Naive thymus-derived CD4-positive, alpha-beta T cell (primary cell): Measurements from ENCODE around the gene SLC48A1. TPM values are rescaled to one million over a fixed set of nuclear protein-coding genes. Genes with fewer than 3 reads are reported as not detected.

ENCODE experiments used
- ATAC-seq: fragments of 150-1000 bp; cut with Tn5 transposase; 2 replicates; pipeline ENCODE4 v1.10.0; 2021; ENCODE audit warnings: mild to moderate bottlenecking, moderate library complexity
- CTCF ChIA-PET: fragments of 350-600 bp; sonication (Branson Sonifier 250); formaldehyde crosslinking; loops from one replicate; lab custom pipeline; 2021; ENCODE audit warnings: antibody characterized with exemption; lab: Charles Lee
- POLR2A ChIA-PET: fragments of 350-600 bp; sonication (Branson Sonifier 250); formaldehyde crosslinking; loops from one replicate; lab custom pipeline; 2021; ENCODE audit warnings: antibody characterized with exemption, inconsistent platforms; lab: Charles Lee
- DNase-seq, 9 donors: peaks; one replicate each; pipeline versions ENCODE4 v3.0.0 to v3.0.0-alpha.2; 2020 to 2022; ENCODE audit warnings: mixed read lengths in 1 of 9
- H3K27ac ChIP-seq: one replicate; pipeline ENCODE4 v1.7.0; 2013; ENCODE audit warnings: mild to moderate bottlenecking, low read depth, low read length, moderate library complexity
- H3K27me3 ChIP-seq, 2 donors: one replicate each; pipeline ENCODE4 v1.7.0; 2013; ENCODE audit warnings: low read length in 2 of 2, mild to moderate bottlenecking in 2 of 2, moderate library complexity in 2 of 2; ENCODE audit not compliant: control insufficient read depth in 2 of 2, insufficient read depth in 2 of 2
- H3K36me3 ChIP-seq, 3 experiments: 1 replicate in 2 of 3; 2 replicates in 1 of 3; pipeline ENCODE4 v1.7.0; 2013; ENCODE audit warnings: low read length in 3 of 3, mild to moderate bottlenecking in 3 of 3, moderate library complexity in 1 of 3; ENCODE audit not compliant: insufficient read depth in 3 of 3, control insufficient read depth in 2 of 3
- H3K4me1 ChIP-seq, 2 donors: one replicate each; pipeline ENCODE4 v1.7.0; 2013; ENCODE audit warnings: low read length in 2 of 2, mild to moderate bottlenecking in 2 of 2, moderate library complexity in 1 of 2; ENCODE audit not compliant: control insufficient read depth in 2 of 2, insufficient read depth in 2 of 2
- H3K4me3 ChIP-seq: 2 replicates; pipeline ENCODE4 v1.7.0; 2013; ENCODE audit warnings: mild to moderate bottlenecking, low read length
- H3K9me3 ChIP-seq, 3 experiments: 1 replicate in 2 of 3; 2 replicates in 1 of 3; pipeline ENCODE4 v1.7.0; 2013; ENCODE audit warnings: low read length in 3 of 3; ENCODE audit not compliant: control insufficient read depth in 2 of 3
- H3K27ac Mint-ChIP-seq, 9 donors: one replicate each; pipeline ENCODE4 v1.8.0; 2020 to 2022; ENCODE audit warnings: mixed read lengths in 9 of 9, mild to moderate bottlenecking in 8 of 9, moderate library complexity in 5 of 9, inconsistent platforms in 2 of 9
- H3K27me3 Mint-ChIP-seq, 5 donors: one replicate each; pipeline ENCODE4 v1.8.0; 2021 to 2022; ENCODE audit warnings: mixed read lengths in 5 of 5, mild to moderate bottlenecking in 1 of 5
- H3K36me3 Mint-ChIP-seq, 5 donors: one replicate each; pipeline ENCODE4 v1.8.0; 2020 to 2022; ENCODE audit warnings: mixed read lengths in 5 of 5, mild to moderate bottlenecking in 3 of 5, inconsistent platforms in 1 of 5
- H3K4me1 Mint-ChIP-seq, 7 donors: one replicate each; pipeline ENCODE4 v1.8.0; 2020 to 2022; ENCODE audit warnings: mixed read lengths in 7 of 7, mild to moderate bottlenecking in 3 of 7, inconsistent platforms in 1 of 7
- H3K4me3 Mint-ChIP-seq, 10 donors: one replicate each; pipeline ENCODE4 v1.8.0; 2020 to 2022; ENCODE audit warnings: mild to moderate bottlenecking in 10 of 10, mixed read lengths in 10 of 10, moderate library complexity in 6 of 10, inconsistent platforms in 2 of 10
- H3K9me3 Mint-ChIP-seq, 11 donors: one replicate each; pipeline ENCODE4 v1.8.0; 2020 to 2022; ENCODE audit warnings: mixed read lengths in 11 of 11, mild to moderate bottlenecking in 4 of 11, inconsistent platforms in 1 of 11, moderate library complexity in 1 of 11
- intact Hi-C, 2 donors: fragments of 100-400 bp; cut with micrococcal nuclease; formaldehyde crosslinking; loops; one replicate each; pipeline ENCODE4 v1.15.1; 2023
- polyA plus RNA-seq, 2 donors: library from polyadenylated mRNA; unstranded; fragments of 300-500 nt; fragmentation: Illumina TruSeq; gene quantifications; one replicate each; pipeline ENCODE4 v1.2.3, GENCODE V29; 2021
- total RNA-seq, 6 experiments: library from RNA in 5 of 6; stranded (reverse) in 5 of 6; gene quantifications; 1 replicate in 5 of 6; 2 replicates in 1 of 6; pipeline ENCODE4 v1.2.3 and lab custom pipeline; 2021 to 2026

SLC48A1 gene
- total and polyA plus RNA-seq, 7 experiments from 2014 or later: 6.7 to 15.6 (median 12.5) TPM

DNA sequence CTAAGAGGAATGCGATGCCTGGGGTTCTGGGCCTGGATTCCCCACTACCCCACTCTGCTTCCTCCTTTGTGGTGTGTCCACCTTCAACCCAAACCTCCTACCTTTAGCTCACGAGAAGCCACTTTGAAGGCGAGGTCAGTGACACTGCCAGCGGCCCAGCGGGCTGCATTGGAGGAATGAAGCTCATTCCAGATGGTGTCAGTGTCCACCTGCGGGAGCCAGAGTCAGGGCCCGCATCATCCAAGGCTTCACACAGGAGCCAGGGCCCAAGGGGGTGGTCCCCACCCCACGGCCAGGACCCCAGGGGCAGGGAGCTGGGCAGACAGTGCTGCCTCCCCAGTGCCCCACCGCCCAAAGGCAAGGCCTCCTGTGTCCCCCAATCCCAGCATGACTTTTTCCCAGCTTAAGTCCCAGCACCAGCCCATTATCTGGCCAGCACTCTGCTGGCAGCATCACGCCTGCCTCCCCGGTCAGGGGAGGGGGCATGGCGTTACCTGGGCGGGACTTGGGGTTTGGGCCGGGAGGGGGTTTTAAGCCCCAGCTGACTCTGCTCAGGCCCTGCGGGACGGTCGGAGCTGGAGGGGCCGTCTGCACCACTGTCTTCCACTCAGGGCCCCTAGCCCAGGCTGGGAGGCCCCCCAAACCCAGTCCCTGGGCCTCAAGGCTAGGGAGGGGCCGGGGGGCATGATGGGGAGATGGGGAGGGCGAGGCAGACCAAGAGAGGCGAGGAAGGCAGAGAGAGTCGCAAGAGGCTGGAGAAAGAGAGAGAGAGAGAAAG, 16.9 kb downstream of the SLC48A1 start:
- POLR2A ChIA-PET: interaction anchor here (1.1 to 1.6 kb wide), 2 partner anchors 12 to 15 kb away, joined by 4 to 5 read pairs; no protein-coding TSS in a partner anchor
- peaks cover 0 to 12% (median 4%) of the 10 kb centered on the region in 7 donors for H3K4me1 Mint-ChIP-seq
- H3K9me3 Mint-ChIP-seq: no peaks in the 10 kb centered on the region
- Histone ChIP-seq H3K36me3 (peaks cover 6 to 100% (median 60%) of the 10 kb centered on the region in 3 experiments), H3K27me3 (no peaks in the 10 kb centered on the region), H3K4me1 (no peaks in the 10 kb centered on the region), H3K9me3 (no peaks in the 10 kb centered on the region), H3K27ac (no peak overlapping the region), H3K4me3 (no peak overlapping the region)
- intact Hi-C loops: no loop called here
- ATAC-seq: no peak
- CTCF ChIA-PET: interaction anchor here (0.8 to 1.5 kb wide), 4 partner anchors 12 to 49 kb away, joined by 3 to 4 read pairs (median 4); no protein-coding TSS in a partner anchor
- DNase-seq: no peak
- peak overlapping the region in 3 of 9 donors; percentile 31 to 73 (median 42) for H3K27ac Mint-ChIP-seq
- H3K4me3 Mint-ChIP-seq: no peak overlapping the region
- no peaks in the 10 kb centered on the region for H3K27me3 Mint-ChIP-seq
- H3K36me3 Mint-ChIP-seq: peaks cover 17 to 60% (median 27%) of the 10 kb centered on the region in 5 donors

DNA sequence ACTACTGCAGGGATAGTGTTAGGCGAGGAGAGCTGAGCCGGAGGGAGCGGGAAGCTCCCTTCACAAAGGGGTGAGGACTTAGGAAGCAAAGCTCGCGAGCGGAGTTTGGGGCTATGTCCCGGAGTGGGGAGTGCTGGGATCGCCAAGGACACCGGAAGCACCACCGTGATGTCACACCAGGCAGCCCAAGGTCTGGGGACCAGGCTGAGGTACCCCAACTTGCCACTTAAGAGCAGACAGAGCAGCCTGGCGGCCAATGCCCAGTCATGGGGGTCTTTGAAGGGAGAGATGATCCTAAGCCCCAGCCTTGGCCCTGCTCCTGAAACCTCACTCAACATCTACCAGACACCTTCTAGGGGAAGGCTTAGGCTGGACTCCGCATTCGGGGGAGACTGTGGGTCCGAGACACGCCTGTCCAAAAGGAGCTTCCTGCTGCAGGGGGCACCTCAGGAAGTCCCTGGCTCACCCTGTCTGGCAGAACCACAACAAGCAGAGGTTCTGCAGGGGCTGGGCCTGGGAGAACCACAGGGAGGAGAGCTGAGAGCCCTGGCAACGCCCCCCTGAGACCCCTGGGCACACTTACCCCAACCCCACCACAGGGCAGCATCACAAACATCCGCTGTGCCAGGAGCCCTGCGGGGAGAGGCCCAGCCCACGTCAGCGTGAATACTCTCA, 17.8 kb downstream of the SLC48A1 start:
- Histone ChIP-seq H3K4me3 (no peak overlapping the region), H3K4me1 (no peaks in the 10 kb centered on the region), H3K27ac (no peak overlapping the region), H3K27me3 (no peaks in the 10 kb centered on the region), H3K9me3 (no peaks in the 10 kb centered on the region), H3K36me3 (peaks cover 6 to 100% (median 63%) of the 10 kb centered on the region in 3 experiments)
- DNase-seq (no peak), ATAC-seq (no peak)
- H3K36me3 Mint-ChIP-seq: peaks cover 17 to 54% (median 27%) of the 10 kb centered on the region in 5 donors
- H3K27ac Mint-ChIP-seq: peak overlapping the region in 4 of 9 donors; percentile 42 to 58 (median 52)
- H3K27me3 Mint-ChIP-seq: no peaks in the 10 kb centered on the region
- POLR2A ChIA-PET: no interaction called here
- H3K9me3 Mint-ChIP-seq: no peaks in the 10 kb centered on the region
- intact Hi-C loops: no loop called here
- CTCF ChIA-PET: interaction anchor here (0.8 to 1.5 kb wide), 5 partner anchors 11 to 50 kb away, joined by 3 to 4 read pairs (median 4); no protein-coding TSS in a partner anchor
- no peak overlapping the region for H3K4me3 Mint-ChIP-seq
- H3K4me1 Mint-ChIP-seq: peaks cover 0 to 12% (median 4%) of the 10 kb centered on the region in 7 donors

- Mint-ChIP-seq H3K27ac (peak overlapping the region in 3 of 9 donors; percentile 41 to 58 (median 46)), H3K4me1 (peaks cover 0 to 12% (median 4%) of the 10 kb centered on the region in 7 donors)
- POLR2A ChIA-PET: no interaction called here
Observed at GRCh38 chr12:47791351-47791746, 18.3 kb downstream of the SLC48A1 start.

GRCh38 chr12:47791874-47792273, 18.8 kb downstream of the SLC48A1 start:
- Mint-ChIP-seq H3K36me3 (peaks cover 17 to 47% (median 27%) of the 10 kb centered on the region in 5 donors), H3K9me3 (no peaks in the 10 kb centered on the region), H3K4me3 (no peak overlapping the region), H3K27me3 (no peaks in the 10 kb centered on the region), H3K4me1 (peaks cover 0 to 12% (median 2%) of the 10 kb centered on the region in 7 donors), H3K27ac (peak overlapping the region in 3 of 9 donors; percentile 43 to 67 (median 62))
- no peak for ATAC-seq
- ChIA-PET CTCF (interaction anchor here (0.8 to 1.7 kb wide), 6 partner anchors 10 to 47 kb away, joined by 3 to 5 read pairs (median 4); no protein-coding TSS in a partner anchor), POLR2A (no interaction called here)
- Histone ChIP-seq H3K27ac (peak overlapping the region; percentile 36), H3K36me3 (peaks cover 6 to 100% (median 62%) of the 10 kb centered on the region in 3 experiments), H3K9me3 (no peaks in the 10 kb centered on the region), H3K4me3 (no peak overlapping the region), H3K27me3 (no peaks in the 10 kb centered on the region), H3K4me1 (no peaks in the 10 kb centered on the region)
- intact Hi-C loops: no loop called here
- no peak for DNase-seq

More at GRCh38 chr12:47791351-47791746, 18.3 kb downstream of the SLC48A1 start:
- peaks cover 6 to 100% (median 62%) of the 10 kb centered on the region in 3 experiments for H3K36me3 ChIP-seq
- H3K27me3 ChIP-seq: no peaks in the 10 kb centered on the region
- H3K36me3 Mint-ChIP-seq: peaks cover 17 to 51% (median 27%) of the 10 kb centered on the region in 5 donors
- CTCF ChIA-PET: interaction anchor here (0.8 to 1.5 kb wide), 5 partner anchors 13 to 50 kb away, joined by 3 to 4 read pairs (median 3); no protein-coding TSS in a partner anchor
- no peak overlapping the region for H3K4me3 ChIP-seq
- H3K27me3 Mint-ChIP-seq: no peaks in the 10 kb centered on the region
- ATAC-seq (no peak), DNase-seq (no peak)
- H3K4me1 ChIP-seq: no peaks in the 10 kb centered on the region
- H3K4me3 Mint-ChIP-seq: no peak overlapping the region
- H3K9me3 ChIP-seq: no peaks in the 10 kb centered on the region
- no peaks in the 10 kb centered on the region for H3K9me3 Mint-ChIP-seq
- intact Hi-C loops: no loop called here
- H3K27ac ChIP-seq: no peak overlapping the region

DNA sequence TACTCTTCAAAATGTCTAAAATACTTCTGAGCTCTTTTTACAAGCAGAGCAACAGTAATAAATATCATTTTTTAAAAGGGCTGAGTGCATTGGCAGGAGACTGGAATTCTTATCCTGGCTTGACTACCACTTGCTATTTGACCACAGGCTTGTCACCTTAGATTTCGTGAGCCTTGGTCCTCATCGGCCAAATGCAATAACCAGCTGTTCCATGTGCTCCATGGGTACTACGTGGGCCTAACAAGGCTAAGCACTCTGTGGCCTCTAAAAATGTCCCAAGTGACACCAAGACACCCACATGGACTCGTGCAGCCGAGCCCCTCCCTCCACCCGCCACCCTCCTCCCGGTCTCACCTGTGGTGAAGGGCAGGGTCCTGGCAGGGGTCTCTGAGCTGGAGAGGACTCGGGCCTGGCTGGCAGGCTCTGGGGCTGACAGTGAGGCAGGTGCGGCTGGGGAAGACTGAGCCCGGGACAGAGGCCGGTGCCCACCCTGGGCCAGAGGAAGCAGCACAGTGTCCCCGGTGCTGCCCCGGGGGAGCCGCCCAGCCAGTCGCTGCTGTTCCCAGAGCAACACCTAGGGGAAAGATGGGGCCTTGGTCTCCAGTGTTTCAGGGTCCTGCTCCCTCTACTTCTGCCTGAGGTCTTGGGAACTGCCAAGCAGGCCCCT, 20.1 kb downstream of the SLC48A1 start:
- ATAC-seq: no peak
- Mint-ChIP-seq H3K27me3 (no peaks in the 10 kb centered on the region), H3K27ac (peak overlapping the region in 7 of 9 donors; percentile 44 to 63 (median 52)), H3K4me3 (no peak overlapping the region), H3K4me1 (peaks cover 2 to 12% (median 7%) of the 10 kb centered on the region in 7 donors), H3K9me3 (no peaks in the 10 kb centered on the region), H3K36me3 (peaks cover 11 to 42% (median 28%) of the 10 kb centered on the region in 5 donors)
- intact Hi-C loops: no loop called here
- ChIA-PET POLR2A (interaction anchor here (1.1 kb wide), 1 partner anchor 15 kb away, joined by 3 read pairs; no protein-coding TSS in a partner anchor), CTCF (interaction anchor here (0.9 to 1.7 kb wide), 4 partner anchors 9 to 48 kb away, joined by 3 to 5 read pairs (median 4); no protein-coding TSS in a partner anchor)
- peaks cover 4 to 99% (median 58%) of the 10 kb centered on the region in 3 experiments for H3K36me3 ChIP-seq
- no peak for DNase-seq
- H3K27me3 ChIP-seq: no peaks in the 10 kb centered on the region
- no peak overlapping the region for H3K27ac ChIP-seq
- no peak overlapping the region for H3K4me3 ChIP-seq
- H3K4me1 ChIP-seq: no peaks in the 10 kb centered on the region
- no peaks in the 10 kb centered on the region for H3K9me3 ChIP-seq
